Mesothelial cell of epicardium (in vitro differentiated cells): Measurements from ENCODE around the gene TFB2M. TPM values are rescaled to one million over a fixed set of nuclear protein-coding genes. Genes with fewer than 3 reads are reported as not detected.

Source experiments
- DNase-seq, 2 experiments: peaks; one replicate each; pipeline ENCODE4 v3.0.0; 2021; ENCODE audit warnings: low spot score in 2 of 2; ENCODE audit not compliant: unreplicated experiment in 2 of 2
- H3K27ac Mint-ChIP-seq: 2 replicates; pipeline ENCODE4 v1.8.0; 2021; ENCODE audit warnings: mixed read lengths
- H3K27me3 Mint-ChIP-seq: 2 replicates; pipeline ENCODE4 v1.8.0; 2021; ENCODE audit warnings: low read depth, mixed read lengths
- H3K36me3 Mint-ChIP-seq: 2 replicates; pipeline ENCODE4 v1.8.0; 2021; ENCODE audit warnings: mixed read lengths
- H3K4me1 Mint-ChIP-seq: 2 replicates; pipeline ENCODE4 v1.8.0; 2021; ENCODE audit warnings: mixed read lengths
- H3K4me3 Mint-ChIP-seq: 2 replicates; pipeline ENCODE4 v1.8.0; 2021; ENCODE audit warnings: mild to moderate bottlenecking, moderate library complexity, mixed read lengths
- H3K9me3 Mint-ChIP-seq: 2 replicates; pipeline ENCODE4 v1.8.0; 2021; ENCODE audit warnings: mixed read lengths
- total RNA-seq: library from RNA; stranded (reverse); gene quantifications from 3 replicates; pipeline ENCODE4 v1.2.1, GENCODE V29; 2021
- TF ChIP-seq, protein P1 (sequence below): fragments of 200-600 bp; sonication (generic); IDR thresholded peaks from one replicate; pipeline ENCODE4 v1.5.0; 2021; ENCODE audit warnings: antibody characterized with exemption; ENCODE audit not compliant: unreplicated experiment

Gene TFB2M
- total RNA-seq, 1 donor from 2014 or later, result 12.1 TPM

DNA sequence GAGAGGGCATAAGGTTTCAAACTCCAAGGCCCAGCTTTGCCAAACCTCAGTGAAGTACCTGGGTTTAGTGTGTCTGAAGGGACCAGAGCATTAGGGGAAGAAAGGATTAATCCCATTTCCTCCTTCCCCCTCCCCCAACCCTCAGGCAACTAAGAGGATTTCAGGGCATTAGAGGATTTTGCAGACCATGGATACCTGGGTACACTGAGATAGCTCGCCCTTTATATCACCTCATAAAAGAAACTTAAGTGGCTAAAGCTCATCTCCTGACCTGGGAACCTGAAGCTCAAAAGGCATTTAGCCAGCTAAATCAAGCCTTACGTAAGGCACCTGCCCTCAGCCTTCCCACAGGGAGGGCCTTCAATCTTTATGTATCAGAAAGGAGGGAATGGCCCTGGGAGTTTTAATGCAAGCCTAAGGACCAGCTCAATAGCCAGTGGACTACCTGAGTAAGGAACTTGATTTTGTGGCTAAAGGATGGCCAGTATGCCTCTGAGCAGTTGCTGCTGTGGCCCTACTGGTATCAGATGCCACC is 32.6 kb downstream of the TFB2M start:
- Mint-ChIP-seq H3K27me3 (peaks cover 13% of the 10 kb centered on the region), H3K4me3 (no peak overlapping the region), H3K27ac (no peak overlapping the region), H3K4me1 (no peaks in the 10 kb centered on the region), H3K9me3 (peaks cover 13% of the 10 kb centered on the region), H3K36me3 (no peaks in the 10 kb centered on the region)
- TF ChIP-seq, protein P1, sequence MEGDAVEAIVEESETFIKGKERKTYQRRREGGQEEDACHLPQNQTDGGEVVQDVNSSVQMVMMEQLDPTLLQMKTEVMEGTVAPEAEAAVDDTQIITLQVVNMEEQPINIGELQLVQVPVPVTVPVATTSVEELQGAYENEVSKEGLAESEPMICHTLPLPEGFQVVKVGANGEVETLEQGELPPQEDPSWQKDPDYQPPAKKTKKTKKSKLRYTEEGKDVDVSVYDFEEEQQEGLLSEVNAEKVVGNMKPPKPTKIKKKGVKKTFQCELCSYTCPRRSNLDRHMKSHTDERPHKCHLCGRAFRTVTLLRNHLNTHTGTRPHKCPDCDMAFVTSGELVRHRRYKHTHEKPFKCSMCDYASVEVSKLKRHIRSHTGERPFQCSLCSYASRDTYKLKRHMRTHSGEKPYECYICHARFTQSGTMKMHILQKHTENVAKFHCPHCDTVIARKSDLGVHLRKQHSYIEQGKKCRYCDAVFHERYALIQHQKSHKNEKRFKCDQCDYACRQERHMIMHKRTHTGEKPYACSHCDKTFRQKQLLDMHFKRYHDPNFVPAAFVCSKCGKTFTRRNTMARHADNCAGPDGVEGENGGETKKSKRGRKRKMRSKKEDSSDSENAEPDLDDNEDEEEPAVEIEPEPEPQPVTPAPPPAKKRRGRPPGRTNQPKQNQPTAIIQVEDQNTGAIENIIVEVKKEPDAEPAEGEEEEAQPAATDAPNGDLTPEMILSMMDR, result no peak
- DNase-seq, result no peak

DNA sequence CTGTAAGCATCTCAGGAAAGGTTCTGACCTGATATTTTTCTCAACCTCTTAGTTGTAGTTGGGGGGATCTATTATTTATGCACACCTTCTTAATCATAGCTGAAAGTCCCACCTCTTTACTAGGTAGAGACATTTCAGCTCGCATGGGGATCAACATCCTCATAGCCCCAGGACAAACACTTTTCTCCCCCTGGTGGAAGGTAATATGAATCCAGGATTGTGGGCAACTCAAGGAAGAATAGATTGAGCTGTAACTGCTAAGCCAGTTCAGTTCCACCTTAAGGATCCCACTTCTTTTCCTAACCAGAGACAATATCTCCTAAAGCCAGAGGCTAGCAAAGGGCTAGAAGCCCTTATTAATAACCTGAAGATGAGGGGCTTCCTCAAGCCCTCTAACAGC is 33.5 kb downstream of the TFB2M start:
- H3K27ac Mint-ChIP-seq, result no peak overlapping the region

GRCh38 chr1:246530482-246530881 is 35.6 kb downstream of the TFB2M start:
- Mint-ChIP-seq H3K4me1 (no peaks in the 10 kb centered on the region), H3K36me3 (no peaks in the 10 kb centered on the region), H3K9me3 (peaks cover 13% of the 10 kb centered on the region), H3K4me3 (no peak overlapping the region), H3K27ac (no peak overlapping the region), H3K27me3 (peaks cover 15% of the 10 kb centered on the region)
- no peak for DNase-seq
- TF ChIP-seq, protein P1, result no peak

More for the DNA sequence above, 33.5 kb downstream of the TFB2M start:
- TF ChIP-seq, protein P1, result no peak
- no peak for DNase-seq
- Mint-ChIP-seq H3K36me3 (no peaks in the 10 kb centered on the region), H3K4me1 (no peaks in the 10 kb centered on the region), H3K27me3 (peaks cover 15% of the 10 kb centered on the region), H3K9me3 (peaks cover 13% of the 10 kb centered on the region), H3K4me3 (no peak overlapping the region)

DNA sequence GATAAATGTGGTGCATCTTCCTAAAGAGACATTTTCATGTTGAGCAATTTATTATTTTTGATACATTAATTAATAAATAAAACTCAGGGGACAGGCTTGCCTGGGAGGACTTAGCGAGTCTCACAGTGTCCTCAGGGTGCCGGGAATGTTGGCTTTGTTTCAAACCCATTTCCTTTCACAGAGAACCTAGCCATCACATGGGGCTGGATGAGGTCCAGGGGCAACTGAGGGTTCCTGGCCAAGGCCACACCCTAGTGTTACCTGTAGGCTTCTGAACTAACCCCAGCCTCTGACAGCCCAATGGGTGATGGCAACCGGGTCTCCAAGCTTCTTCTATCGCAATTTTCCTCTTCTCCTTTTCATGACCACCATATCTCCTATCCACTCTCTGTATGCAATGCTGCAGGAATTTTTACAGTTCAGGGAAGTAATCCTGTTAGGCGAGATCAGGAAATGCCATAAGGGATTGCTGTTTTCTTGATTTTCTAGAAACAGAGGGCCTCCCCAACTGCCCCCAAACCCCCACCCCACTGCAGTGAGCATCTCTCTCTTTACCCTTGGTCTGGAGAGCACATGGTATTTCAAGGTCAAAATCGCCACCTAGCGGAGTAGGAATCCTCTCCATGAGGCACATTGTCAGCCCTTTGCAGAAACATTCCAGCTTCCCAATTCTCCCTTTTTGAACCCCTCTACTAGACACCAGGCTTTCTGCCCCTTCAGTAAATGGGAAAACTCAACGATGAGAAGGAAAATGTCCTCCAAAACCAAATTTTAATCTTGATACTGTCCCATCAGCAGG is 36.9 kb downstream of the TFB2M start:
- no peak for DNase-seq
- H3K36me3 Mint-ChIP-seq, result no peaks in the 10 kb centered on the region
- no peak overlapping the region for H3K4me3 Mint-ChIP-seq
- peaks cover 13% of the 10 kb centered on the region for H3K9me3 Mint-ChIP-seq
- no peak overlapping the region for H3K27ac Mint-ChIP-seq
- TF ChIP-seq, protein P1, result no peak
- peaks cover 11% of the 10 kb centered on the region for H3K27me3 Mint-ChIP-seq
- no peaks in the 10 kb centered on the region for H3K4me1 Mint-ChIP-seq

DNA sequence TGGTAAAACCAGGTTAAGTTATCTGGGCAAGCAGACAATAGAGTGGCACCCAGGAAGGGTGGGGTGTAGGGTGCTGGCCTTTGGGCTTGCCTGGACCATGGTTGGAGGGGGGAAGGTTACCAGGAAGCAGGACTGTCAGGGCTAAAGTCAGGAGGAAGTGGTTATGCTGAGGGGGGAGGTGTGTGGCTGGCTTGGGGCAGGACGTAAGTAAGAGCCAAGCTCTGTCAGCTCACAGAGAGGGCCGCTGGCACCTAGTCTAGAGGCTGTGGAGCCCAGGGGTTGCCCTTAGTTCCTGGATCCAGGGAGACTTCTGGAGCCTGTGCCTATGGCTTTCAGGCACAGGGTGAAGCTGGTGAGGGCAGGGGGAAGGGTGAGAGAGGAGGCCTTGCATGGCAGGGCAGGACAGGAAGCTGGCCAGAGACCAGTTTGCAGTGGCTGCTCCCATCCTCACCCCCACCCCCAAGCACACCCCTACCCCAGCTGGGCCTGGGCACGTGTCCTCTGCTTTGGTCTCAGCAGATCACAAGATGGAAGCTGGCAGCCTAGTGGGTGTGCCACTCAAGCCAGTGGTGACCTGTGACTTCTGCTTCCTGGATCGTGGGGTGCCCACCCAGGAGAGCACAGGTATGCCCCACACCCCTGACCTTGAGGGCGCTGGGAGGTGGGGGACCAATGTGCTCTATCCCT is 38.5 kb downstream of the TFB2M start:
- H3K4me1 Mint-ChIP-seq, result no peaks in the 10 kb centered on the region
- TF ChIP-seq, protein P1, result no peak
- no peak for DNase-seq
- no peaks in the 10 kb centered on the region for H3K36me3 Mint-ChIP-seq
- no peak overlapping the region for H3K27ac Mint-ChIP-seq
- peaks cover 13% of the 10 kb centered on the region for H3K9me3 Mint-ChIP-seq
- no peak overlapping the region for H3K4me3 Mint-ChIP-seq
- peaks cover 9% of the 10 kb centered on the region for H3K27me3 Mint-ChIP-seq
